ENCODE data around the gene TMEM179.

Gene TMEM179

DNA sequence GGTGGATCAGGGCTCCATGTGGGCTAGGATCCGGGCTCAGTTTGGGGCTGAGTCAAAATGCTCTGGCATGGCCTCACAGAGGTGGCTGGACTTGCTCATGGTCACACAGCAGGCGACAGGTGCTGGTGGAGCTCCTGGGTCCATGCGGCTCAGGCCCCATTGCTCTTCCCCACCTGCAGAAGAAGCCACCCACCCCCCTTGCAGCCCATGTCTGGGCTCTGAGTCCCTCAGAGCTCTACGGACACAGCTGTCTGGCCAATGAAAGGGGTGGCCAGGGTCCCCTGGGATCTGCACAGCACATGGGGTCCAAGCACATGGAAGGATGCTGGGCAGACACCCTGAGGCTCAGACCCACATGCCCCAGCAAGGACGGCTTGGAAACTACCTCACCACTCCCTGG lies 42.0 kb downstream of the TMEM179 start:
- H4K20me1 ChIP-seq (ENCODE audit: low read depth, low read length): no peaks in the 10 kb centered on the region
- no peak overlapping the region for H3K4me3 ChIP-seq (ENCODE audit: insufficient read depth, low read length, poor library complexity, severe bottlenecking)
- H3K9ac ChIP-seq (ENCODE audit: low read length): no peak overlapping the region
- H2AFZ ChIP-seq (ENCODE audit: low read depth, low read length, severe bottlenecking): no peak overlapping the region
- no peaks in the 10 kb centered on the region for H3K27me3 ChIP-seq (ENCODE audit: low read length)
- H3K4me2 ChIP-seq (ENCODE audit: low read depth, low read length, poor library complexity, severe bottlenecking): no peak overlapping the region
- H3F3A ChIP-seq (ENCODE audit: insufficient read depth): no peaks in the 10 kb centered on the region
- no peaks in the 10 kb centered on the region for H3K36me3 ChIP-seq (ENCODE audit: low read length)
- no peaks in the 10 kb centered on the region for H3K9me3 ChIP-seq (ENCODE audit: insufficient read depth, low read length)
- H3K9me2 ChIP-seq (replicated peaks; ENCODE audit: insufficient read depth, low read length): no peaks in the 10 kb centered on the region
- H3K79me2 ChIP-seq (ENCODE audit: insufficient read depth, low read length): no peaks in the 10 kb centered on the region
- TF ChIP-seq, protein P1, sequence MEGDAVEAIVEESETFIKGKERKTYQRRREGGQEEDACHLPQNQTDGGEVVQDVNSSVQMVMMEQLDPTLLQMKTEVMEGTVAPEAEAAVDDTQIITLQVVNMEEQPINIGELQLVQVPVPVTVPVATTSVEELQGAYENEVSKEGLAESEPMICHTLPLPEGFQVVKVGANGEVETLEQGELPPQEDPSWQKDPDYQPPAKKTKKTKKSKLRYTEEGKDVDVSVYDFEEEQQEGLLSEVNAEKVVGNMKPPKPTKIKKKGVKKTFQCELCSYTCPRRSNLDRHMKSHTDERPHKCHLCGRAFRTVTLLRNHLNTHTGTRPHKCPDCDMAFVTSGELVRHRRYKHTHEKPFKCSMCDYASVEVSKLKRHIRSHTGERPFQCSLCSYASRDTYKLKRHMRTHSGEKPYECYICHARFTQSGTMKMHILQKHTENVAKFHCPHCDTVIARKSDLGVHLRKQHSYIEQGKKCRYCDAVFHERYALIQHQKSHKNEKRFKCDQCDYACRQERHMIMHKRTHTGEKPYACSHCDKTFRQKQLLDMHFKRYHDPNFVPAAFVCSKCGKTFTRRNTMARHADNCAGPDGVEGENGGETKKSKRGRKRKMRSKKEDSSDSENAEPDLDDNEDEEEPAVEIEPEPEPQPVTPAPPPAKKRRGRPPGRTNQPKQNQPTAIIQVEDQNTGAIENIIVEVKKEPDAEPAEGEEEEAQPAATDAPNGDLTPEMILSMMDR (IDR thresholded peaks at IDR 0.05; ENCODE audit: insufficient read depth, low read length, poor library complexity, severe bottlenecking): no peak
- no peak for TF ChIP-seq EZH2phosphoT487 (conservative IDR thresholded peaks at IDR 0.05; ENCODE audit: low read length)
- no peak overlapping the region for H3K27ac ChIP-seq (ENCODE audit: low read depth, low read length)

DNA sequence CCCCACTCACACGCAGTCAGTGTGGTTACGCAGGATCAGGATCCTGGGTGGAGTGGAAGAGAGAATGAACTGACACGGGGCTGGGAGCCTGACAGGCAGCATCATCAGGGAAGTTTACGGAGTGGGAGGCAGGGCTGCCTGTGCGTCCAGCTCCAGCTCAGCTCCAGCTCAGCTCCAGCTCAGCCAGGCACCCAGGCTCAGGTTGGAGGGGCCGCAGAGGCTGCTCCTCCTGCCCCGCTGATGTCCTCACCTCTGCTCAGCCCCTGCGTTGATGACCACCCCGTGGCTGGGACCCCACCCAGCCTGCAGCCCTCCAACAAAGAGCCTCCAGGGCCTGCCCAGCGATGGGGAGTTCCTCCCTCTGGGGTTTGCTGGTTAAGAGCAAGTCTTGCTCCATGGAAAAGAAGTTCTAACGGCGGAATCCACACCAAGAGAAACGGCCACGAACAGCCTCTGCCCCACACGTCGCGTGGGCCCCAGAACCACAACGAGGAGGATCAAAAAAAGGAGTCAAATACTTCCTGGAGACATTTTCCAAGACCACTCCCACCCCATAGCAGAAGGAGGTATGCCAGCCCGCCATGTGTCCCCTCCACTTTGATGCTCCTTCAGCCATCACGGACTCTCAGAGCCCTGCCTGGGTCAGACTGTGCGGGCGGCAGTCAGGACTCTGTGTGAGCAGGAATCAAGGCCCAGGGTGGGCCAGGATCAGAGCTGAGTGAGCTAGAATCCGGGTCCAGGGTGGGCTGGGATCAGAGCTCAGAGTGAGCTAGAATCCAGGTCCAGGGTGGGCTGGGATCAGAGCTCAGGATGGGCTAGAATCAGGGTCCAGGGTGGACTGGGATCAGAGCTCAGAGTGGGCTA lies 42.7 kb downstream of the TMEM179 start:
- H3K4me2 ChIP-seq (ENCODE audit: low read depth, low read length, poor library complexity, severe bottlenecking): no peak overlapping the region
- H3K4me3 ChIP-seq (ENCODE audit: insufficient read depth, low read length, poor library complexity, severe bottlenecking): no peak overlapping the region
- no peaks in the 10 kb centered on the region for H3K36me3 ChIP-seq (ENCODE audit: low read length)
- no peaks in the 10 kb centered on the region for H4K20me1 ChIP-seq (ENCODE audit: low read depth, low read length)
- no peak overlapping the region for H3K27ac ChIP-seq (ENCODE audit: low read depth, low read length)
- H3K79me2 ChIP-seq (ENCODE audit: insufficient read depth, low read length): no peaks in the 10 kb centered on the region
- H2AFZ ChIP-seq (ENCODE audit: low read depth, low read length, severe bottlenecking): no peak overlapping the region
- H3K9ac ChIP-seq (ENCODE audit: low read length): no peak overlapping the region
- TF ChIP-seq EZH2phosphoT487 (conservative IDR thresholded peaks at IDR 0.05; ENCODE audit: low read length): no peak
- TF ChIP-seq, protein P1 (IDR thresholded peaks at IDR 0.05; ENCODE audit: insufficient read depth, low read length, poor library complexity, severe bottlenecking): no peak
- no peaks in the 10 kb centered on the region for H3K9me3 ChIP-seq (ENCODE audit: insufficient read depth, low read length)
- H3K9me2 ChIP-seq (replicated peaks; ENCODE audit: insufficient read depth, low read length): no peaks in the 10 kb centered on the region
- no peaks in the 10 kb centered on the region for H3K27me3 ChIP-seq (ENCODE audit: low read length)
- no peaks in the 10 kb centered on the region for H3F3A ChIP-seq (ENCODE audit: insufficient read depth)

DNA sequence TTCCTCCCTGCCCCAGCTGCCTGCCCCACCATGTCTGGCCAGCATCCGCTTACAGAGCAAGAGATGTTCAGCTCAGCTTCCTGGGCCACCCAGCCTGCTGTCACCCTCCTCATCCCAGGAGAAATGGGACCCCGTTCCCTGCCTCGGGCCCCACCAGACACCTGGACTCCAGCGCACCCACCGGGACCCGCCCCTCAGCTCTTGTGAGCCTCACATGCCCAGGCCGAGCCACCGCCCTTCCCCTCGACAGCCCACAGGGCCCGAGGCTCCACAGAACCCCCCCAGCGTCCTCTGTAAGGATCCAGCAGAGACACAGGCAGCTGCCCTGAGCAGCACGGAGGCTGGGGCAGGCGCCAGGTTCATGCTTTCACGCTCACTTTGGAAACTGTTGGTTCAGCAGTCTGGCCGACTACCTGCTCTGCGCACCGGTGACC lies 43.4 kb downstream of the TMEM179 start:
- Histone ChIP-seq H3K4me3 (ENCODE audit: insufficient read depth, low read length, poor library complexity, severe bottlenecking) (no peak overlapping the region), H3K36me3 (ENCODE audit: low read length) (no peaks in the 10 kb centered on the region), H3K27ac (ENCODE audit: low read depth, low read length) (no peak overlapping the region), H3K79me2 (ENCODE audit: insufficient read depth, low read length) (no peaks in the 10 kb centered on the region), H3K9me2 (replicated peaks; ENCODE audit: insufficient read depth, low read length) (no peaks in the 10 kb centered on the region), H3K27me3 (ENCODE audit: low read length) (no peaks in the 10 kb centered on the region), H3K4me2 (ENCODE audit: low read depth, low read length, poor library complexity, severe bottlenecking) (no peak overlapping the region), H4K20me1 (ENCODE audit: low read depth, low read length) (no peaks in the 10 kb centered on the region), H3F3A (ENCODE audit: insufficient read depth) (no peaks in the 10 kb centered on the region), H3K9ac (ENCODE audit: low read length) (no peak overlapping the region), H3K9me3 (ENCODE audit: insufficient read depth, low read length) (no peaks in the 10 kb centered on the region), H2AFZ (ENCODE audit: low read depth, low read length, severe bottlenecking) (no peak overlapping the region)
- TF ChIP-seq EZH2phosphoT487 (conservative IDR thresholded peaks at IDR 0.05; ENCODE audit: low read length): no peak
- TF ChIP-seq, protein P1 (IDR thresholded peaks at IDR 0.05; ENCODE audit: insufficient read depth, low read length, poor library complexity, severe bottlenecking): no peak

Data from SU-DHL-6 (cell line).